ENCODE measurements around the gene CLEC4M.

DNA sequence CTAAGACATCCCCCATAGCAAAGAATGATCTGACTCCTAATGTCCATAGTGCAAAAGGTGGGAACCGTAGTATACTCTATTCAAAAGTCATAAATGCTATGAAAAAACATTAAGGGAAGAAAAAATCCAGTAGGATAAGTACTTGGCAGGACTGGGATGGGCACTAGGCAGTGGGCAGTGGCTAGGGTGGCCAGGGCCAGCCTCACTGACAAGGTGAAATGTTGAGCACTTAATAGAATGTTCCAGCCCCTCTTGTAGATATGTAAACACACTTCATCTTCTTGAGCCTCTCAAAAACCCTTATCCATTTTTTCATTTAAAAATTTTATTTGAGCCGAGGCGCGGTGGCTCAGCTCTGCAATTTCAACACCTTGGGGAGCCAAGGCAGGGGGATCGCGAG, 29.7 kb upstream of the CLEC4M start:
- no peak for TF ChIP-seq YY1 (IDR thresholded peaks at IDR 0.05; ENCODE audit: insufficient read depth, insufficient read length)
- no peak for TF ChIP-seq ZNF274 (IDR thresholded peaks at IDR 0.05; ENCODE audit: low read depth, low read length)
- TF ChIP-seq SUZ12 (IDR thresholded peaks at IDR 0.05; ENCODE audit: extremely low read depth, insufficient read depth, insufficient read length) = no peak

All from NT2/D1 (cell line).